Right renal pelvis (tissue), 4 donors: Measurements from ENCODE around the gene CRYL1. TPM values are rescaled to one million over a fixed set of nuclear protein-coding genes. Genes with fewer than 3 reads are reported as not detected.

Experiments used
- DNase-seq, 4 donors: peaks; one replicate each; pipeline ENCODE4 v3.0.0-alpha.2; 2013; ENCODE audit warnings: low read depth in 4 of 4, low spot score in 3 of 4, missing footprints in 1 of 4
- polyA plus RNA-seq, 4 donors: library from polyadenylated mRNA; unstranded; fragments of 120-200 nt; gene quantifications; one replicate each; pipeline ENCODE4 v1.2.1, GENCODE V29; 2013; ENCODE audit not compliant: insufficient read length in 4 of 4

CRYL1 gene
- polyA plus RNA-seq, 4 donors, result 136 to 159 (median 141) TPM

- no peak for DNase-seq
Measured at GRCh38 chr13:20428666-20429644, 96.7 kb downstream of the CRYL1 start.

GRCh38 chr13:20426766-20427448, 98.8 kb downstream of the CRYL1 start:
- no peak for DNase-seq

- DNase-seq, result no peak
Measured at GRCh38 chr13:20425819-20426219, 99.8 kb downstream of the CRYL1 start.

GRCh38 chr13:20424949-20425348, 100.7 kb downstream of the CRYL1 start:
- DNase-seq, result no peak

GRCh38 chr13:20424559-20424852, 101.2 kb downstream of the CRYL1 start:
- no peak for DNase-seq

GRCh38 chr13:20422362-20422761, 103.3 kb downstream of the CRYL1 start:
- DNase-seq, result no peak

GRCh38 chr13:20420938-20421337, 104.7 kb downstream of the CRYL1 start:
- no peak for DNase-seq

- DNase-seq, result no peak
Measured at GRCh38 chr13:20418953-20419352, 106.7 kb downstream of the CRYL1 start.

GRCh38 chr13:20416223-20416745, 109.4 kb downstream of the CRYL1 start:
- no peak for DNase-seq

- no peak for DNase-seq
Measured at GRCh38 chr13:20415694-20416107, 110.0 kb downstream of the CRYL1 start.

- no peak for DNase-seq
Measured at GRCh38 chr13:20415306-20415679, 110.4 kb downstream of the CRYL1 start.

- no peak for DNase-seq
Measured at GRCh38 chr13:20414546-20415305, 110.9 kb downstream of the CRYL1 start.

GRCh38 chr13:20412691-20413355, 112.8 kb downstream of the CRYL1 start:
- no peak for DNase-seq

GRCh38 chr13:20411638-20412342, 113.9 kb downstream of the CRYL1 start:
- no peak for DNase-seq

GRCh38 chr13:20410726-20411125, 114.9 kb downstream of the CRYL1 start:
- DNase-seq, result no peak

- no peak for DNase-seq
Measured at GRCh38 chr13:20408181-20408580, 117.5 kb downstream of the CRYL1 start.

GRCh38 chr13:20407759-20408158, 117.9 kb downstream of the CRYL1 start:
- no peak for DNase-seq

GRCh38 chr13:20405691-20406090, 120.0 kb downstream of the CRYL1 start:
- no peak for DNase-seq

GRCh38 chr13:20404488-20405222, 121.0 kb downstream of the CRYL1 start:
- no peak for DNase-seq
